Activated CD4-positive, alpha-beta T cell treated with anti-CD3 and anti-CD28 coated beads, Interleukin-2, amount 10 ng/mL, durations not matched to agents 24 days and 14 days (primary cell): ENCODE results near the gene MAP3K2. TPM values are rescaled to one million over a fixed set of nuclear protein-coding genes. Genes with fewer than 3 reads are reported as not detected.

Experiments used
- DNase-seq: peaks from one replicate; pipeline ENCODE4 v3.0.0; 2022
- H3K27ac Mint-ChIP-seq: one replicate; pipeline ENCODE4 v1.8.0; 2022; ENCODE audit warnings: mild to moderate bottlenecking, mixed read lengths
- H3K27me3 Mint-ChIP-seq: one replicate; pipeline ENCODE4 v1.8.0; 2022; ENCODE audit warnings: mixed read lengths
- H3K36me3 Mint-ChIP-seq: one replicate; pipeline ENCODE4 v1.8.0; 2022; ENCODE audit warnings: low read depth, mild to moderate bottlenecking, mixed read lengths
- H3K4me1 Mint-ChIP-seq: one replicate; pipeline ENCODE4 v1.8.0; 2021; ENCODE audit warnings: mixed read lengths
- H3K4me3 Mint-ChIP-seq: one replicate; pipeline ENCODE4 v1.8.0; 2022; ENCODE audit warnings: mild to moderate bottlenecking, moderate library complexity, mixed read lengths
- H3K9me3 Mint-ChIP-seq: one replicate; pipeline ENCODE4 v1.8.0; 2021; ENCODE audit warnings: mixed read lengths
- intact Hi-C: fragments of 100-400 bp; cut with micrococcal nuclease; formaldehyde crosslinking; loops from one replicate; pipeline ENCODE4 v1.15.1; 2023
- total RNA-seq: library from RNA; stranded (reverse); gene quantifications from 2 replicates; pipeline ENCODE4 v1.2.3, GENCODE V29; 2022

Gene MAP3K2
- total RNA-seq, 1 donor from 2014 or later: 53.7 TPM

GRCh38 chr2:127407091-127407490 lies 19.3 kb upstream of the MAP3K2 start:
- no peak for DNase-seq
- H3K4me3 Mint-ChIP-seq: peak overlapping the region; percentile 57
- peaks cover 3% of the 10 kb centered on the region for H3K9me3 Mint-ChIP-seq
- peak overlapping the region; percentile 63 for H3K27ac Mint-ChIP-seq
- peaks cover 13% of the 10 kb centered on the region for H3K27me3 Mint-ChIP-seq
- no peaks in the 10 kb centered on the region for H3K36me3 Mint-ChIP-seq
- intact Hi-C loops: loop anchor here (1.0 kb wide), 1 partner anchor 8 kb away; no protein-coding TSS in a partner anchor
- H3K4me1 Mint-ChIP-seq: peaks cover 33% of the 10 kb centered on the region

- Mint-ChIP-seq H3K27me3 (peaks cover 13% of the 10 kb centered on the region), H3K4me1 (peaks cover 33% of the 10 kb centered on the region), H3K36me3 (no peaks in the 10 kb centered on the region), H3K27ac (no peak overlapping the region), H3K4me3 (no peak overlapping the region), H3K9me3 (no peaks in the 10 kb centered on the region)
- no peak for DNase-seq
- intact Hi-C loops: no loop called here
Observed at GRCh38 chr2:127406454-127406853, 18.7 kb upstream of the MAP3K2 start.

DNA sequence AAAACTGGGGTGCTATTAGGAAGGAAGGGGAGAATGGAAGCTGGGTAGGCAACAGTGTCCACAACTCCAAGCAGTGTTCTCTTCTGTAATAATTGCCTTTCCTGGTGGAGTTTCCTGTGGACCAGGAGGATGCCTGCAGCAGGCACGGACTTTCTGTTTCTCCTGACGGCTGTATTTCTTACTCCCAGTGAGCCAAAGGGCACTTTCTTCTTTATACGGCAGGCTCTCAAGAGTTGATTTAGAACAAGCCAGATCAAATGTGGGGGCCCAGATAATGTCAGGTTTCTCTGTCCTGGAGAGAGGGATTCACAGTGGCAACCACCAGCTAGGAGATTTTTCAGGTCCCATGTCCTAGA lies 17.5 kb upstream of the MAP3K2 start:
- intact Hi-C loops: no loop called here
- H3K36me3 Mint-ChIP-seq: no peaks in the 10 kb centered on the region
- no peak for DNase-seq

DNA sequence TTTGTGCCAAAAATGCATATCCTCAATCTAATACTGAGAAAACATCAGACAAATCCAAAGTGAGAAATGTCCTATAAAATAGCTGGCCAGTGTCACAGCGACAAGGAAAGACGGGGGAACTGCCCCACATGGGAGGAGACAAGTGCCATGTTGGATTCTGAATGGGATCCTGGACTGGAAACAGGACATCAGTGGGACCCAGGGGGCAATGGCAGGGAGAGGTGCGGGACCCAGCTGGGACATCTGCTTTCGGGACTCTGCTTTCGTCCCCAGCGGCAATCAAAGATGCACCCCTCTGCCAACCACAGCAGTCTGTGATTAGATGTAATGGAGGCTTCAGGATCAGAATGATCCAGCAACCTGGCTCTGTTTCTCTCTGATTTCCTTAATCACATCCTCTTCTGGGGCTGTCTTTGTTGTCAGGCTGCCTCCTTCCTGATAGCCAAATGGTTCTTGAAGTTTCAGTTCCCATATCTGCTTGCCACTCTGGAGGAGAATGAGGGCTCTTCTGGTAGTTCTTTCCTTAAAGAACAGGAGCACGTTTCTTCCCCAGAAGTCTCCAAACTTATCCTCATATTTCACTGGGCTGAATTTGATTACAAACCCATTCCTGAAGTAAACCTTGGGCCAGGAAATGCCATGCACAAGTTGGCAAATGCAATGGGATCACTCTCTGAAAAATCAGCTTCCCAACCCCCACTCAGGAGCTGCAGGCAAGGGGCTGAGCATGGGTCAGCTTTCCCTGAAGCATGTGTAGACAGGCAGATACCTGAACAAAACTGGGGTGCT lies 16.9 kb upstream of the MAP3K2 start:
- H3K27me3 Mint-ChIP-seq: peaks cover 13% of the 10 kb centered on the region
- H3K27ac Mint-ChIP-seq: no peak overlapping the region
- no peaks in the 10 kb centered on the region for H3K9me3 Mint-ChIP-seq
- no peak overlapping the region for H3K4me3 Mint-ChIP-seq
- H3K36me3 Mint-ChIP-seq: no peaks in the 10 kb centered on the region
- intact Hi-C loops: no loop called here
- H3K4me1 Mint-ChIP-seq: peaks cover 20% of the 10 kb centered on the region
- no peak for DNase-seq

More for the DNA sequence above, 17.5 kb upstream of the MAP3K2 start:
- Mint-ChIP-seq H3K27me3 (peaks cover 13% of the 10 kb centered on the region), H3K4me3 (no peak overlapping the region), H3K4me1 (peaks cover 23% of the 10 kb centered on the region), H3K9me3 (no peaks in the 10 kb centered on the region), H3K27ac (no peak overlapping the region)

DNA sequence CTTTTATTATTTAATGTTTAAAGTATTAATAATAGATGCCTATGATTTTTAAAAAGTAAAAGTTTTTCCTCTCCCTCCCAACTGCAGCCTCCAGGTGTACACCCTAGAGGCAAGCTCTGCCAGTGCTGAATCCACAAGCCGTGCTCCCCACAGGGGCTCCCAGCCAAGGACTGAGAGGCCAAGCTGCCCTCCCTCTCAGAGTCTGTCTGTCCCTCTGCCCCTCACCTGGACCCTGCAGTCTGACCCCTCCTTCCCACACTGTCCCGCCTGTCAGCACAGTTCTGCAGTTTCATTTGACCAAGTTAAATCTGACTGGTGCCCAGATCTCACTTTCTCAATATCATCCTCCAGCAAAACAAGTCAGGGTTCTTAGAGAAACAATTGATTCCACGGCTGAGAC lies 15.7 kb upstream of the MAP3K2 start:
- no peak for DNase-seq
- Mint-ChIP-seq H3K4me1 (peaks cover 19% of the 10 kb centered on the region), H3K9me3 (no peaks in the 10 kb centered on the region), H3K36me3 (no peaks in the 10 kb centered on the region), H3K27ac (no peak overlapping the region), H3K4me3 (no peak overlapping the region), H3K27me3 (peaks cover 13% of the 10 kb centered on the region)
- intact Hi-C loops: no loop called here

GRCh38 chr2:127401757-127402695 lies 14.3 kb upstream of the MAP3K2 start:
- H3K27ac Mint-ChIP-seq: peak overlapping the region; percentile 47
- no peaks in the 10 kb centered on the region for H3K36me3 Mint-ChIP-seq
- intact Hi-C loops: loop anchor here (1.0 kb wide), 1 partner anchor 8 kb away; no protein-coding TSS in a partner anchor
- no peak overlapping the region for H3K4me3 Mint-ChIP-seq
- no peaks in the 10 kb centered on the region for H3K9me3 Mint-ChIP-seq
- peaks cover 21% of the 10 kb centered on the region for H3K4me1 Mint-ChIP-seq
- peaks cover 15% of the 10 kb centered on the region for H3K27me3 Mint-ChIP-seq
- no peak for DNase-seq

- no peaks in the 10 kb centered on the region for H3K9me3 Mint-ChIP-seq
- peaks cover 21% of the 10 kb centered on the region for H3K4me1 Mint-ChIP-seq
- H3K27ac Mint-ChIP-seq: no peak overlapping the region
- H3K27me3 Mint-ChIP-seq: peaks cover 15% of the 10 kb centered on the region
- no peaks in the 10 kb centered on the region for H3K36me3 Mint-ChIP-seq
- DNase-seq: peak; percentile 53
- no peak overlapping the region for H3K4me3 Mint-ChIP-seq
- intact Hi-C loops: no loop called here
Observed at GRCh38 chr2:127400897-127401756, 13.4 kb upstream of the MAP3K2 start.

DNA sequence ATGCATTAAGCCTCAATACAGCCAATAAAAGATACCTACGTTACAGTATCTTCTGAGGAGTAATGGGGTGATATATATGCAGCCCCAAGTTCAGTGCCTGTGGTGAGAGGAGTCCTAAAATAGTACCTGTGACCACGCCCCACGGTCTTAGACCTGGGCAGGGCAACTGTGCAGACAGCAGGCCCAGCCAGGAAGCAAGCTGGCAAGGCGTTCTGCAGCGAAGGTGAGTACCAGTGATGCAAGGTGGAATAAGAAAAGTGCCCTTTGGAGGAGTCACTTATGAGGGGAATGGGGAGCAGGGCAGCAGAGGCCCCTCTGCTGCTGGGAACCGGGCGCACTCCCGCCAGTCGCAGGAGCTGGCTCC lies 12.7 kb upstream of the MAP3K2 start:
- intact Hi-C loops: no loop called here
- Mint-ChIP-seq H3K4me1 (peaks cover 21% of the 10 kb centered on the region), H3K36me3 (no peaks in the 10 kb centered on the region), H3K4me3 (no peak overlapping the region), H3K9me3 (no peaks in the 10 kb centered on the region), H3K27me3 (peaks cover 15% of the 10 kb centered on the region), H3K27ac (no peak overlapping the region)
- peak; percentile 46 for DNase-seq

DNA sequence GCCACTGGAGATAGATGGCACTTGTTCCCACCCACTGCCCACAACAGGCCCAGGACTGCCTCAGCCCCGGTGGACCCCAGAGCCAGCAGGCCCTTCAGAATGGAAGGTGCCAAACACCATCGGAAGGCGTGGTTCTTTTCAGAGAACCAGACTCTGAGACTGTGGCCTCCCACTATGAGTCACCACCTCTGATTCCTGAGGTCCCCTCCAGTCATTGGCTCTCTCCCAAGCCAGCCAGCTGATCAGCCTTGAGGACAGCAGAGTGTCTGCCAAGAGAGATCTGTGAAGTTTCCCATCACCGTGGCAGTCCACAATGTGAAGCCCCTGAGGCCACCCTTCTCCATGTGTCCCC lies 10.4 kb upstream of the MAP3K2 start:
- Mint-ChIP-seq H3K27ac (peak overlapping the region; percentile 81), H3K36me3 (no peaks in the 10 kb centered on the region), H3K4me3 (no peak overlapping the region), H3K9me3 (peaks cover under 1% of the 10 kb centered on the region), H3K4me1 (peaks cover 19% of the 10 kb centered on the region), H3K27me3 (peaks cover 2% of the 10 kb centered on the region)
- intact Hi-C loops: loop anchor here (1.0 kb wide), 1 partner anchor 10 kb away; no protein-coding TSS in a partner anchor
- DNase-seq: peak; percentile 81

- H3K36me3 Mint-ChIP-seq: no peaks in the 10 kb centered on the region
- no peak overlapping the region for H3K27ac Mint-ChIP-seq
- peaks cover 24% of the 10 kb centered on the region for H3K4me1 Mint-ChIP-seq
- intact Hi-C loops: loop anchor here (1.0 to 2.0 kb wide), 2 partner anchors 9 to 75 kb away; no protein-coding TSS in a partner anchor
- no peak overlapping the region for H3K4me3 Mint-ChIP-seq
- DNase-seq: peak; percentile 56
- peaks cover 2% of the 10 kb centered on the region for H3K27me3 Mint-ChIP-seq
- peaks cover 6% of the 10 kb centered on the region for H3K9me3 Mint-ChIP-seq
Observed at GRCh38 chr2:127397568-127398238, 9.9 kb upstream of the MAP3K2 start.

DNA sequence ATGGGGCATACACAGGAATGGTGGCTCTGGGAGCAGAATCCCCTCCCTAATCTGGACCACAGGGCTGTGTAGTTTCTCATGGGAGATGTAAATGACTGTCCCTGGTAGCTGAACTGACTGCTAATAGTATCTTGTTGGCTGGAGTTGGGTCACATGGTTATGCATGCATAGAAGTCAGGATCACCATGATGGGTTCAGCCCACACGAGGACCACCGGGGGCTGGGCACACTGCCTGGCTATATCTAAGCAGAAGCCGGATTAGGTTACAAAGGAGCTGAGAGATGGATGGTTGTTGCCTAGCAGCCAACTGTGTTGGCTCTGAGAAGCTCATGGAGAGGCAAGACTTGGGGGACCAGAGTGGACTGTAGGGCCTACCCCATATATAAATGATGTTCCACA lies 6.7 kb upstream of the MAP3K2 start:
- no peaks in the 10 kb centered on the region for H3K36me3 Mint-ChIP-seq
- DNase-seq: no peak
- H3K4me1 Mint-ChIP-seq: peaks cover 37% of the 10 kb centered on the region
- no peak overlapping the region for H3K4me3 Mint-ChIP-seq
- H3K27ac Mint-ChIP-seq: no peak overlapping the region
- peaks cover 13% of the 10 kb centered on the region for H3K9me3 Mint-ChIP-seq
- intact Hi-C loops: no loop called here
- peaks cover 2% of the 10 kb centered on the region for H3K27me3 Mint-ChIP-seq

DNA sequence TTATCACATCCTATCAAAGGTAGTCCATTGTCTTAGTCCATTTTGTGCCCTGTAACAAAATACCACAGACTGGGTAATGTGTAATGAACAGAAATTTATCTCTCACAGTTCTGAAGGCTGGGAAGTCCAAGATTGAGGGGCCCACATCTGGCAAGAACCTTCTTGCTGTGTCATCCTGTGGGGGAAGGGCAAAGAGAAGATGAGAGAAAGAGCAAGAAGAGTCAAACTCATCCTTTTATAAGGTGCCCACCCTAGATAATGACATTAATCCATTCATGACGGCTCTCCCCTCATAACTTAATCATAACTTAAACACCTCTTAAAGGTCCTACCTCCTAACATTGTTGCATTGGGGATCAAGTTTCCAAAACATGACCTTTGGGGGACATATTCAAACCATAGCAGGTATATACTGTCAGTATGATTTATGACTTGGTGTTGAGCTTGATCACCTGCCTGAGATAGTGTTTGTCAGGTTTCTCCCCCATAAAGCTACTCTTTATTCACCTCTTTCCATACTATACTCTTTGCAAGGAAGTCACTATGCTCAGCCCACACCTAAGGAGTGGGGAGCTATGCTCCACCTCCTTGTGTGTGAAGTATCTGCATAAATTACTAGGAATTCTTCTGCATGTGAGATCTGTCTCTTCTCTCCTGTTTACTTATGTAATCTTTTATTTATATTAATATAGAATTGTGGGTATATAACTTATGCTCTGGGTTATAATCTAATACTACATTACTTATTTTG lies 5.2 kb upstream of the MAP3K2 start:
- H3K4me1 Mint-ChIP-seq: peaks cover 42% of the 10 kb centered on the region
- H3K27ac Mint-ChIP-seq: peak overlapping the region; percentile 72
- intact Hi-C loops: no loop called here

More for the DNA sequence above, 5.2 kb upstream of the MAP3K2 start:
- no peaks in the 10 kb centered on the region for H3K27me3 Mint-ChIP-seq
- DNase-seq: no peak
- H3K9me3 Mint-ChIP-seq: peaks cover 13% of the 10 kb centered on the region
- H3K4me3 Mint-ChIP-seq: no peak overlapping the region
- no peaks in the 10 kb centered on the region for H3K36me3 Mint-ChIP-seq
